K562 treated with DMSO at 1 percent for 12 hours (cell line): ENCODE results near the gene ADTRP. TPM values are rescaled to one million over a fixed set of nuclear protein-coding genes. Genes with fewer than 3 reads are reported as not detected.

ENCODE experiments used
- total RNA-seq: library from RNA; unstranded; fragments of 300-600 nt; gene quantifications from 2 replicates; pipeline ENCODE4 v1.2.3, GENCODE V29; 2022; ENCODE audit not compliant: insufficient read depth

Gene ADTRP, protein sequence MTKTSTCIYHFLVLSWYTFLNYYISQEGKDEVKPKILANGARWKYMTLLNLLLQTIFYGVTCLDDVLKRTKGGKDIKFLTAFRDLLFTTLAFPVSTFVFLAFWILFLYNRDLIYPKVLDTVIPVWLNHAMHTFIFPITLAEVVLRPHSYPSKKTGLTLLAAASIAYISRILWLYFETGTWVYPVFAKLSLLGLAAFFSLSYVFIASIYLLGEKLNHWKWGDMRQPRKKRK
- total RNA-seq = 5.0 and 11.3 TPM in 2 replicates

DNA sequence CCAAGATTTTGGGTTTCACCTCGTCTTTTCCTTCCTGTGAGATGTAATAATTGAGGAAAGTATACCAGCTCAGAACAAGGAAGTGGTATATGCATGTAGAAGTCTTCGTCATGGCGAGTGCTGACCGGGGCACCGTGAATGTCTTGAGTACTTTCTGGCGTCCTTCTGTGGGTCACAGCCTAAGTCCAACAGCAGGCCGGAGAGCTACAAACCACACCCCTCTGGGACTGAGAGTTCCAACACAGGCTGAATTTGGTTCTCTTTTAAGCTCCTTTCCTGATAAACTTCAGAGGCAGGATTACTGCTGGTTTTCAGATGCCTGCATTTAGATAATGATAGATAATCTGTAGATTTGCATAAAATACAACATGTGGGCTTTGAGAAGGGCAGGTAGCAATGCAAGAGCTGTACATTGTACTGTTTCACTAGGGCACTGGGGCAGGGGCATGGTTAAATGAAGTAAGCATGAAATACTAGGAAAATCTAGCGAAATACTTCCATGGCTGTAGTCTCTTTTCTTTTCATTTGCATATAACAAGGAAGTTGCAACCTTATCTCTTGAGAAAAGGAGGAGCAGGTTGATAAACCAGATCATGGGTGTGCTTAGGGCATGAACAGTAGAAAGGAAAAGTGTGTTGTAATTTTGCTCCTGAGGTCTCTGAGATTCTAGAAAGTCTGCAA lies at the start of gene ADTRP:
Gene ADTRP (minus strand): TSS at position 156 of the 681 bp plus-strand sequence. CDS start 44 bp downstream, at position 112.

Other genes with a start within 250 kb of the ADTRP start
- gene TMEM170B, start 241.1 kb downstream of the ADTRP start, total RNA-seq = 0.47 TPM in 1 of 2 replicates, not detected in the other
- 3.8 and 16.4 TPM in 2 replicates for gene HIVEP1, start 233.5 kb upstream of the ADTRP start, total RNA-seq